MM.1S (cell line): ENCODE measurements around the gene NUDT21.

ENCODE experiments used
- EZH2 ChIP-seq: fragments of 300-600 bp; sonication (generic); optimal IDR thresholded peaks from 2 replicates; pipeline ENCODE3; 2017; ENCODE audit warnings: low read depth, mild to moderate bottlenecking, antibody characterized with exemption, low read length, mixed read lengths
- EZH2phosphoT487 ChIP-seq: fragments of 300-600 bp; sonication (generic); IDR thresholded peaks from 2 replicates; pipeline ENCODE4 v1.6.1; 2018; ENCODE audit warnings: antibody characterized with exemption, low read length
- TF ChIP-seq, protein P1 (sequence below): fragments of 300-600 bp; sonication (generic); IDR thresholded peaks from 2 replicates; pipeline ENCODE4 v1.5.1; 2016; ENCODE audit warnings: antibody characterized with exemption, low read length, mixed read lengths

DNA sequence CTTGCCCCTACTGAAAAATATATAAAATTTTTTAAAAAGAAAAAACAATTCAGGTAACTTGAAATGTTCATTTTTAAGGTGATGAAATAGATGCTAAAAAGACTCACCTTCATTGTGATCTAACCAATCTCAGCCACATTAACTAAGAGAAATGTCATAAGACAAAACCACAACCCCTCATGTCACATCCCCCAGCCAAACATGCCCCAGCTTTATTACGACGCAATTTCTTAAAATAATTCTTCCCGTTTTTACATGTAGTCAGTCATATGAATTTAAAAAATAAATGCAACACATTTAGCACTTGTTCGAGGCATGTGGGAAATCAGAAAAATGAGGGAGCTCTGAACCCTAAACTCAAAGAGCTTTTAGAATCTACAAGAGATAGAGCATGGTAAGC, 35.3 kb downstream of the NUDT21 start:
- TF ChIP-seq EZH2phosphoT487 (no peak), EZH2 (no peak)
- TF ChIP-seq, protein P1, sequence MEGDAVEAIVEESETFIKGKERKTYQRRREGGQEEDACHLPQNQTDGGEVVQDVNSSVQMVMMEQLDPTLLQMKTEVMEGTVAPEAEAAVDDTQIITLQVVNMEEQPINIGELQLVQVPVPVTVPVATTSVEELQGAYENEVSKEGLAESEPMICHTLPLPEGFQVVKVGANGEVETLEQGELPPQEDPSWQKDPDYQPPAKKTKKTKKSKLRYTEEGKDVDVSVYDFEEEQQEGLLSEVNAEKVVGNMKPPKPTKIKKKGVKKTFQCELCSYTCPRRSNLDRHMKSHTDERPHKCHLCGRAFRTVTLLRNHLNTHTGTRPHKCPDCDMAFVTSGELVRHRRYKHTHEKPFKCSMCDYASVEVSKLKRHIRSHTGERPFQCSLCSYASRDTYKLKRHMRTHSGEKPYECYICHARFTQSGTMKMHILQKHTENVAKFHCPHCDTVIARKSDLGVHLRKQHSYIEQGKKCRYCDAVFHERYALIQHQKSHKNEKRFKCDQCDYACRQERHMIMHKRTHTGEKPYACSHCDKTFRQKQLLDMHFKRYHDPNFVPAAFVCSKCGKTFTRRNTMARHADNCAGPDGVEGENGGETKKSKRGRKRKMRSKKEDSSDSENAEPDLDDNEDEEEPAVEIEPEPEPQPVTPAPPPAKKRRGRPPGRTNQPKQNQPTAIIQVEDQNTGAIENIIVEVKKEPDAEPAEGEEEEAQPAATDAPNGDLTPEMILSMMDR: no peak
